NCI-H1092 (cell line): ENCODE data around the gene GGT6.

Source experiments
- DNase-seq: peaks from one replicate; lab custom pipeline; 2025; lab: John Stamatoyannopoulos, UW

The GGT6 gene

DNA sequence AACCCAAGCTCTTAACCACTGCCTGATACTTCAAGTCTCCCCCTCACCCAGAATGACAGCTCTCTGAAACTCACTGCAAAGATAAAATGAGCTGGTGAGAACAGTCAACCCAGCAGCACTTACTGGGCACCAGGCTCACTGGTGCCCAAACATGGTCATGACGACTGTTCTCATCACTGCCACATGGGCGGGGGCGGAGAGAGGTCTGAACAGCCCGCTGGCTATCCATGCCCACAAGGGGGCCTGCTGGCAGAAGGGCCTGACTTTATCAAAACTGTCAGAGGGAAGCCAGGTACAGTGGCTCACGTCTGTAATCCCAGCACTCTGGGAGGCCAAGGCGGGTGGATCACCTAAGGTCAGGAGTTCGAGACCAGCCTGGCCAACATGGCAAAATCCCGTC is 9.2 kb downstream of the GGT6 start:
- DNase-seq, result no peak

DNA sequence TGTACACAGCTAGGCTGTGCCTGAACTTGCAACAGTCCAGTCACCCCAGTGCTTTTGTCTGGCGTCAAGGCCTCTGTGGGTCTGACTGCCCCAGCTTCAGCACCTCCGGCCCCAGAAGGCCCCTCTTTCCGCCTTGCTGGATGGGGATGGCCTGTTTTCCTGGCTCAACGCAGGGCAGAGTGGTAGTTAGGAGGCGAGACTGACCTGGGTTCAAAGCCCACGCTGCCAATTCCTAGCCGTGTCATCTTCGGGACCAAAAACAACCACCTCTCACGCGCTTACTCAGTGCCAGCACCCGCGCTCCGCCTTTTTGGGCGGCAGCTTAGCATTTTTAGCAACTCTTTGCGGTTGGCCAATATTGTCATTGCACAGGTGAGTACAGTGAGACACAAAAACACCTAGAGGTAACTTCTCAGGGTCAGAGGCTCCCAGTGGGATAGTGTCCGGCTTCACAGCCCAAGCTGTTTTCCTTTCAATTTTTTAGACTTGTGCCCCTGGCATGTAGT is 9.8 kb downstream of the GGT6 start:
- no peak for DNase-seq

DNA sequence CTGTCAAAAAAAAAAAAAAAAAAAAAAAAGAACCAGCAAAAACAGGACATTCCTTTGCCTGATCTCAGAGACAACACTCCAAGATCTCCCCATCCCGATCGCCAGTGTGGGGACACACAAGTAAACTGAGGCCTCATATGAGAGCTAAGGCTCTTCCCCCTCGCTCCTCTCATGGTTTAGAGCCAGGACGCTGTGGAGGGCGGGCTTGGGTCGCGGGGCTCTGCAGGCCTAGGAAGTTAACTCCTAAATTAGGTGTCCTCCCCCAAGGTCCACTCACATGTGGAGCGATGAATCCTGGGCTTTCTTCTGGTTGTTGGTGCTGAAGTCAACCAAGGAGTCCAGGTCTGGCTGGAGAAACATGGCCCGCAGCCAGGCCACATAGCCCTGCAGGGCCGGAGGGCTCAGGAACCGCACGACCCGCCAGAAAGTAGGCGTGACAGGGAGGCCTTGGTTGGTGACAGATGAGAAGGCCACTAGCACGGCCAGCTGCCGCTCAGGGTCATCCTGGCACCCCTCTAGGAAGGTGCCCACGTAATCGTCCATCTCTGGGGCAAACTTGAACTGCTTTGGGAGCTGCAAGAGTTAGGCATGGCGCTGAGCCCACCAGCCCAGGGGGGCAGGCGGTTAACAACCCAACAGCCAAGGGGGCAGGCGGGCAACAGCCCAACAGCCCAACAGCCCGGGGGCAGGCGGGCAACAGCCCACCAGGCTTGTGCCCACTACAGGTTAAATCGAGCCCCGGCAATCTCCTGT is 10.4 kb downstream of the GGT6 start:
- DNase-seq, result no peak

DNA sequence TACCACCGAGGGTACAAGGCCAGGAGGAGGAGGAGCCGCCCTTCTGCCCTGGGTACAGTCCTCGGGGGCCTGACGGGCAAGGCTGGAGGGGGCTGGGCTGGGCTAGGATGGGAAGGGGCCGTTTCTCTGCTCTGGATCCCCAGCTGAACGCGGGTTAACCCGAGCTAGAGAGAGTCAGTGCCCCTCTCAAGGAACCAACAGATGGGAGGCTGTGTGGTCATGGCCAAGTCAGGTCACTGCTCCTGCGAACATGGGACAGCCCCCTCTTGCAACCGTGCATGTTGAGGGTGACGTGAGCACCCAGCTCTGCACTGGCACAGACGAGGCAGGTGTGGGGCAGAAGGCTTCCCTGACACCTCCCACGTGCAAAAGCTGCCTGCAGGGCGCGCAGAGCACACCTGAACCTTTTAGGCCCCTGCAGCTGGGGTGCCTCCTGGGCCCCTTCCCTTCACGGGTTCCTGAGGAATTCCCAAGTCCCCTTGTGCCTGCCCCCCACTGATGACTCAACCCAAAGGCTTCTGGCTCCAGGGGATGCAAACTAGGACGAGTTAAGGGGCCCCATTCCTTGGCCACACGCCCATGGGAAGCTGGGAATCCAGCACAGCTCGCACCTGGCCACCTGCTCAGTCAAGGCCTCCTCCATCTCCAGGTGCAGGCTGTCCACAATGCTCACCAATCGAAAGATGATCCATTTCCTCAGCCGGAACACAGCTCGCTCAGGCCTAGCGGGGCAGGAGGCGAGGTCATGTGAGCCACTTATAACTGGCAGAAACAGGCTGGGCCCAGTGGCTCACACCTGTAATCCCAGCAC is 11.5 kb downstream of the GGT6 start:
- DNase-seq, result no peak

DNA sequence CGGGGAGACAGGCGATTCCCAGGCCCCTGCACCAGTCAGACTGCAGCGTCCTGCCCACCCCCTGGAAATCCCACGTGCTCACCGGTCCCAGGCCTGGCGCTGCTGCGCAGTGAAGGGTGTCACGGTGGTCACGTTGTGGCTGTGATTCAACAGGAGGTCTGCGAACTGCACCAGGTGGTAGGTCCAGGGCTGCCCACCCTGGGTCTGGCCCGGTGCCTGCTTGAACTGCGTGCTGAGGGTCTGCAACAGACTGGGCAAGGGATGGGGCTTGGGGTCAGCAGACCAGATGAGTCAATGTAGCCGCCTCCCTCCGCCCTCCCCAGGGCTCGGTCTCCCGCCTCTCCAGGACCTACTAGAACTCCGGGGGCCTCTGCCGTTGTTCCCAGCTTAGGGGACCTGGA is 12.3 kb downstream of the GGT6 start:
- DNase-seq, result no peak

DNA sequence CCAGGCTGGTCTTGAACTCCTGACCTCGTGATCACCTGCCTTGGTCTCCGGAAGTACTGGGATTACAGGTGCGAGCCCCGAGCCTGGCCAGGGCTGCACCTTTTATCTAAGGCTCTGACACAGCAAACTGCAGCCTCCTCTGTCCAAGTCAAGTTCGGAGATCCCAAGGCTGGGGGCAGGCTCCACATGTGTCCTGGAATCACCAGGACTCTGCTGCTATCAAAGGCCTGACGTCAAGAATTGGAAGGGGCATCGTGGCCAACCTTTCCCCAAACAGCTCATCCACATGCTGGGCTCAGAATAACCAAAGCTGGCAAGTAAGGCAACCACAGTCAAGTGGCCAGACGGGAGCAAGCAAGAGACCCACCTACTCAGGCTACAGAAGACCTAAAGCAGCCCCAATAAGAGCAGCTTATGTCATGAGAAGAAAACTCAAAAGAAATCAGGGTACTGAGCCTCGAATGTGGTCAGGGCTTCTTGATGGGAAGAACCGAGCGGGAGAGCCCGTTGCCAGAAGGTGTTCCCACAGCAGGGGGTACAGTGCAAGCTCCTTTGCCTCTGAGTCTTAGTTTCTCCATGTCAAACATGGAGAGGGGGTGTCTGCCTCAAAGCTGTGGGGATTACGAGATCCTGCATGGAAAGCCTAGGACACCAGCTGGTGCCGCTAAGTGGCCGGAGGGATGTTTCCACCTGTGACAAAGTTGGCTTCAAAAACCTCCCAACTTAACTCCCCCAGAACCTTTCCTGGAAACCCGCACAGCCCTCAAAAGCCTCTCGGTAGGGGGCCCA is 13.1 kb downstream of the GGT6 start:
- DNase-seq, result no peak

DNA sequence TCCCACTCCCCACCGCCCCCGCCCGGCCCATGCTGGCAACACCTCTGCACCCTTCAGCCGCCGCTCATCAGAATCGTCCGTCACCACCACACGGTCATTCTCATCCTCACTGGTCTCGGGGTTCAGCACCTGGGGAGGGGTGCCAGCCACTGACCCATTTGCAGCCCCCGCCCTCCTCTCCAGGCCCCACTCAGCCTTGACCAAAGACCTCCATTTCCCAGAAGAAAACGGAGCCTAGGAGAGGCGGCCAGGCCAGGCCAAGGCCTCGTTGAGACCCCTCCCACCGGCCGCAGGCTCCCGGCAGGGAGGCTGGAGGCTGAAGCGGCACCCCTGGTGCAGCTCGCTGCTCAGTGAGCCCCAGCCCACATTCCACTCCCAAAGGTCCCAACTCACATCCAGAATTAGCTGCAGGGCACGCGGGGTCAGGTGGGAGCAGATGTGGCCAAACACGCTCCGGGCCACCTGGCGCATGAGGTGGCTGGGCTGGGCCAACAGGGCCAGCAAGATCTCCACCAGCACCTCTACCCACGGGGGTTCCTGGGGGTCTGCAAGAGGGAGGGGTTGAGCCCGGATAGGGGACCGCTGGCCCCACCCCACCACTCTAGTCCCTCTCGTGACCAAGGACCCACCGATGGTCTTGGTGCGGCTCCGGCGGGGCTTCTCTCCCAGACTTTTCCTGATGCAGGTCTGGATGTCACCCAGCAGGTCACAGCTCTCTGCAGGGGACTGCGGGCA is 15.0 kb downstream of the GGT6 start:
- DNase-seq, result no peak

DNA sequence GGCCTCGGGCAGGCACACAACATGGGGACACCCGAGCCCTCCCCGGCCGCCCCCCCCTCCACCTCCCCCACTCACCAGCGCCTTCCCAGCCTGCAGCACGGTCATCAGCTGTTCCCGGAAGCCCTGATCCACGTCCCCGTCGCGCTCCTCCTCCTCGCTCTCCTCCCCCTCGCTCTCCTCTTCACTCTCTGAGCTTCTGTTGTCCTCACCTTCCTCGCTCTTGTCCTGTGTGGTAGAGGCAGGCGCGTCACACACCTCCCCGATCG is 15.5 kb downstream of the GGT6 start:
- DNase-seq, result no peak

DNA sequence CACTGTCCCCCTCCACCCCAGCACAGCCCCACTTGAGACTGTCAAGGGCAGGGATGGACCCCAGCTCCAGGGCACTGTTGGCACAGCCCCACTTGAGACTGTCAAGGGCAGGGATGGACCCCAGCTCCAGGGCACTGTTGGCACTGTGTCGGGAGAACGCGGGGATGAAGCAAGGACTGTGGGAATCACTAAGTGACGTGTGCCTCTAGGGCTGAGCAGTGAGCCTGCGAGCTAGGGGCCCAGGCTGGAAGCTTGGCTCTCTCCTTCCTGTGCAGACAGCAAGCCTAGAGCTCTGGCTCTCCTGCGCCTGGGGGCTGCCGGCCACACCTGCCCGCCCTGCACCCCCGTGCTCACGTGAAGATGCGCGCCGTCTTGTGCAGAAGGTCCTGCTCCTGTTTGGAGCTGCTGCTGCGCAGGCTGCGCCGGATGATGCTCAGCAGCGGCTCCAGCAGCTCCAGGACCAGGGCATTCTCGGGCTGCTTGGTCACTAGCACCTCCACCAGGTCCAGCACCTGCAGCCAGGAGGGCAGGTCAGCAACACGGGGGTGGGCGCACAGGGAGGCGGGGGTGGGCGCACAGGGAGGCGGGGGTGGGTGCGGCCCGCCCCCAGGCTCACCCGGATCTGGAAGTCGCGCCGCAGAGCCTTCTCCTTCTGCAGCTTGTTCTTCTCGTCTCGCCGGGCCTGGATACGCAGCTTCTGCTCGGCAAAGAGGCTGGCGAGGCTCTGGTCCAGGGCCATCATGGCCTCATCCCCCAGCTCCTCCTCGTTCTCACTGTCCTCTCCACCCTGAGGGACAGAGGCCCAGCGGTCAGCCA is 16.0 kb downstream of the GGT6 start:
- DNase-seq, result no peak

DNA sequence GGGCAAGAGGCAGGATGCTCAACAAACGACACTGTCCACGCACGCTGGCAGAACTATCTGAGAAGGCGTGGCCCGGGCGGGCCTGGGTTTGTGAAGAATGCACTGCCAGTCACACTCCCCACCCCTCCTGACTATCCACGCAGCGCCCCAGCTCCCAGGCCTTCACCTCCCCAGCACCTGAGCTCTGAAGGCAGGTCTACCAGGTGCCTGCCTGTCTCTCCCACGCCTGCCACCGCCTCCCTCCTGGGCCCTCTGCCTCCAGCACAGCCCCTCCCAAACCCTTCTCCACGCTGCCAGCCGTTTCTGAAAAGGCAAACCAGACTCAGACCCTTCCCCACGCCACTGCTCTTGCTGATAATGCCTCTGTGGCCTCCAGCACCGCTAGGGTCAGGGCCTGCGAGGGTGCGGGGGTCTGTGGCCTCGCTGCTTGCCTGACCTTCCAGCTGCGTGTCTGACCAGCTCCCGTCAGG is 16.8 kb downstream of the GGT6 start:
- DNase-seq, result no peak

DNA sequence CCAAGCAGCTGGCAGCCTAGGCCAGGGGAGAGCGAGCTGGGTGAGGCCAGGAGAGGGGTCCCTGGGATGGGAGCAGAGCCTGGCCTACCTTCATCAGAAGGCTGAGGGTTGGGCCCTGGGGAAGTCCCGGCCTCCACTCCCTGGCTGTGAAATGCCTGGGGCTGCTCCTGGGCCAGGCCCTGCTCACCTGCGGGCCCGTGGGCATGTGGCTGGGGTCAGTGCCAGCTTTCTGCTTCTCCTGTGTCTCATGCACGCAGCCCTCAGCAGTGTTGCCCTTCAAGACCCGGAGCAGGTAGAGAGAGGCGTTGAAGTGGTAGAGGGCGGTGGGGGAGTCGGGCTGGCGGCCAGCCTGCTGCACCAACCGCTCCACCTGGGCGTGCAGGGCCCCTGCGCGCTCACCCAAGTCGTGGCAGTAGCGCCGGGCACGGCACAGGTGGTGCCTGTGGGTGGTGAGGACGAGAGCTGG is 17.6 kb downstream of the GGT6 start:
- no peak for DNase-seq

DNA sequence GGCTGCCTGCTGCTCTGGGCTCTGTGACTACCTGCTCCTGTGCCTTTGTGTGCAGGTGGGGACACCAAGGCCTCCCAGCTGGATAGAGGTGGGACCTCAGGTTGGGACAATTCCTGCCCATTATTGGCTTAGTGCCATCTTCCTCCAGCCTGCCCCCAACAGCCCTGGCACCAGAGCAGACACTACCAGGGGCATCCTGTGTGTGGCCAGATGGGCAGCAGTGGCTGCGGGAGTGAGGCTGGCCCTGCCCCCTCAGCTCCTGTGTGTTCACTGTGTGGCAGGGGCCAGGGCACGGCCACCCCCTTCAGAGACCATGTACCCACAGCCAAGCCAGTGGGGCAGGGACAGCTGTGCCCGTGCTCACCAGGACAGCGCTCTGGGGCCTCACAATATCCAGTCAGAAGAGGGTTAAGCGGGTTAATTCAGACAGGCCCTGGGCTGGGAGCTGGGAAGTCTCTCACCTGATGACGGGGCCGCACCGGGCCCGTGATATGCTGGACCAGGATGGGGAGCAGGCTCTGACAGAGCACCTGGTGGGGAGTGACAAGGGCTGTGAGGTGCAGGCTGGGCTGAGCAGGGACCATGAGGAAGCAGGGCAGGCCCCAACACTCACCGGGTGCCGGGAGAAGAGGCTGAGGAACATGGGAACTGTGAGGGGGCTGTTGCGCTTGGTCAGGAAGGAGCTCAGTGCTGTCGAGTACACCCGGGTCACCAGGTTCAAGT is 18.2 kb downstream of the GGT6 start:
- DNase-seq, result no peak

DNA sequence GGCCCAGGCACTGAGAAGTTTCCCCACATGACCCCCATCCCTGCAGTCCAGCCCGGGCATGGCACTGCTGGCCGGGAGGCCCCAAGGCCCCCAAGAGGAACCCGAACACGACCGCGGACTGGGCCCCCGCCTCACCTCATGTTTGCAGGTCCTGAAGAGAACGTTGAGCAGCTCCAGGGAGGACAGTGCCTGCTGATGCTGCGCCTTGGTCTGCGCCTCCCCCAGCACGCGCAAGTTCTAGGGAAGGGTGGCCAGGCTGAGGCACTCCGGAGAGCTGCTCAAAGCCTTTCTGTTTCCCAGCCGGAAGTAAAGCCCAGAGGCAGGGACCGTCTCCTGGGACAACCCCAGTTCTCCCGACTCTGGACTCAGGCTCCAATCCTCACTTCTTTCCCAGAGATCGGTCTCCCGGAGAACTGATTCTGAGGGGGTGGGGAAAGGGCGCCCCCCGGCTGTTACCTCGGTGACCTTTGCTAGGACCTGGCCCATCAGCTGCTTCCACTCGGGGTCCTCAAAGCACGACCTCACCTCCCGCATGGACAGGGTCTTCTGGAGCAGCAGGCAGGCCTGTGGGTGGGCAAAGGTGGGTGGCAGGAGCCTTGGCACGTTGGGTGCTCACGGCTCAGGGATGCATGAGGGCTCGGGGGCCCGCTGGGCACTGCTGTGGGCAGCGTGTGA is 18.9 kb downstream of the GGT6 start:
- DNase-seq, result no peak

DNA sequence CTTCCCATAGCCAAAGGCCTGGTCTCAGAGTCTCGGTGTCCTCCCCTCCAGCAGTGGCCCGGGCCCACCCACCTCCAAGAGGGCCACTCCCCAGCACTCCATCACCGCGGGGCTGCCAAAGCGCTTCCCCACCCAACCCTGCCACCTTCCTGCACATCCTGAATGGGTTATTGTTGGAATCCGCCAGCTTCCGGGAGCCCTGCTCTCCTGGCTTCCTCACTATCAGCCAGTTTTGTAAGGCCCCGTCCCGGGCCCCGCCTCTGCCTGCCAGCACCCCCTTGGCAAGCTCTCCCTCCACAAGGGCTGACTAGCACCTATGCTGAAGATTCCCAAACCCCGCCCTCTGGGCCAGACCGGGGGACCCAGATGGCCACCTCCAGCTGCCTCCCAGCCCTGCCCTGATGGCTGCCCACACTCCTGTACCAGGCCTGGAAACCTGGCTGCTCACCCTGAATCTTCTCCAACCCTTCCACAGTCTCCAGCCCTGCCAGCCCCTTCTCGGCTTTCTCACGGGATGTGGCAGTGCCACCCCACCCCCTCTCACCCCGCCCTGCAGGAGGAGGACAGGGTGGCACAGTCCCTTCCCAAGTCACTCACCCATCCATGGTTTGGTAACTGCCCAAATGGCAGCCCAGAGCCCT is 19.6 kb downstream of the GGT6 start:
- no peak for DNase-seq

DNA sequence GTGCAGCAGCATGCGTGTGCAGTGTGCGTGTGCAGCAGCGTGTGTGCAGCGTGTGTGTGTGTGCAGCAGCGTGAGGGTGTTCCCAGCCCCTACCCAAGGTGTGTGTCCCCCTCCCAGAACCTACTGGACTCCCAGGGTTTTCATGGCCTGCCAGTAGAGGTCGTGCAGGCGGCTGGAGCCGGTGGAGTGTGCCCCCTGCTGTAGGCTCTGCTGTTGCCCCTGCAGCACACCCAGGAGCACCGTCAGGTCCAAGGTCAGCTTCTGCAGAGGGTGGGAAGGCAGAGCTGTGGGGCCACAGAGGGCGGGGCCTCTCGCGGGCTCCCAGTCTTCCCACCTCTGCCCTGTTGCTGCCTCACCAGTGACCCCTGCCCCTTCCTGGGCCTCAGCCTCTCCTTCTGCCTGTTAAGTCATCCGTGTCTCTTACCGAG is 20.1 kb downstream of the GGT6 start:
- DNase-seq, result no peak

DNA sequence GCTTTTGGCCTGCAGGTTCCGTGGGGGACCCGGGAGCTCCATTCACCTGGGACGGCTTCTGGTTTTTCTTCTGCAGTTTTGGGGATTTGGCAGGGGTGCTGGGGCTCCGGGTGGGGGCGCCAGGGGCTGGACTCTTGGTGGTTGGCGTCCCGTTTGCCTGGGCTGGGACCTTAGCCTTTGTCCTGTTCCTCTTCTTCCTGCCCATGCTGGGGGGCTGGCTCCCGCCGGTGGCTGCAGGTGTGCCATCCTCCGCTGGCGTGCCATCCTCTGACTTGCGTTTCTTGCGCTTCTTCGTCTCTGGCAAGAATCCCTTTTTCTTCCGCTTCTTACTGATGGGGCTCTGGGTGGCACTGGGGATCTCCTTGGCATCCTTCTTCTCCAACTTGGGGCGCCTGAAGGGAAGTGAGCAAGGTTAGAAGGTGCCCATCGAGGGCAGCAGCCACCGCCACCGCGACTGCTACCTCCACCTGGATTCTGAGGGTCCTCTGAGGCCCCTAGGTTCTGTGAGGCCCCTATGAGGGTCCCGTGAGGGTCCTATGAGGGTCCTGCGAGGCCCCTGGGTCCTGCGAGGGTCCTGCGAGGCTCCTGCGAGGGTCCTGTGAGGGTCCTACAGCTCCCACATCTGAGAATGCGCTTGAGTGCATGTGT is 20.7 kb downstream of the GGT6 start:
- no peak for DNase-seq

DNA sequence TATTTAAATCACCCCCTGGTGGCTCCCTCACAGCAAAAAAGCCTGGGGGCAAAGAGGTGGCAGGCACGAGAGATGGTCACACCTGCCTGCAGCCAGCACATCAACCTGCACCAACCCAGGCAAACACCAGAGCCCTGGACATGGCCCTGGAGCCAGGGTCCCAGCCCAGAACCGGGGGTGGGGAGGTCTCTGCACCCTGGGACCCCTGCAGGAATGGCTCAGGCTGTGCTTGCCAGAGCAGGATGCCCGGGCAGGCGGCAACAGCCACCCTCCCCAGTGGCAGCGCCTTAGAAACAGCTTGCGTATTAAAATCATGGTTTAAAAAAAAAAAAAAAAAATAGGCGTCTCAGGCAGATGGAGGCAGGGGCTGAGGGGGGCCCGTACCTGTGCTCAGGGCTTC is 21.4 kb downstream of the GGT6 start:
- no peak for DNase-seq

DNA sequence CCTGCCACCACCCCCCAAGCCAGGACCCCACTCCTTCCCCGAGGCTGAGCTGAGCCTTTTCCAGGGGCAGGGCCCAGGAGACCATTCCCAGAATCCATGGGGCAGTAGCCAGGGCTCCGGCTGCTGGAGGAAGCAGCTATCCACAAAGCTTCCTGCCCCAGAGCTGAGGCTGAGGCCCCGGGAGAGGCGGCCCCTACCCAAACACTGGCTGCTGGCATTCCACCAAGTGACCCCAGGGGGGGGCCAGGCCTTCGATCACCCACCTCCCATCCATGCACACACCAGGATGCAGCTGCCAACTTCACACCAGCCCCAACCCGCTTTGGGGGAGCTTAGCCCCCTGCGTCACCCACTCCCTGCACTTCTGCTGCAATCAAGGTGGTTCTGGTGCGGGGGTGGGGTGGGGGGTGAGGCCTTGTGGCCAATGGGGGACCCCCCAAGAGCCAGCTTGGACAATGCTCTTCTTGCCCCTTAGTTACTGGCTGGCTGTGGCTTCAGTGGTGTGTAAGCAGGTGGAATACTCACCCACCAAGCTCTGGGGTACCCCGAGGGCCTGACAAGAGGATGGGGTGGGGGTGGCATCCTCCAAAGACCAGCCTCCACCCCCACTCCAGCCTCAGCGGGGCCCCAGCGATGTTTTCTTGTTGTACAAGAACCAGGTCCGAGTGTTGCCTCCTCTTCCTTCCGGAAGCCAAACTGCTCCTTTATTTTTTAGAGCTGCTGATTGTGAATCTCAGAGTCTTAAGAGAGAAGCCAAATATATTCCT is 22.0 kb downstream of the GGT6 start:
- no peak for DNase-seq
